GM18868 (cell line): ENCODE measurements around the gene LGALS14.
"Not testable (repeated sequence)": the region's sequence is repeated elsewhere in the genome, so short reads cannot be mapped to it uniquely, and the experiment has no call there.

Source experiments
- ATAC-seq: cut with Tn5 transposase; IDR thresholded peaks from one replicate; pipeline ENCODE4 v1.9.1; 2021; ENCODE audit warnings: mild to moderate bottlenecking, moderate library complexity; ENCODE audit not compliant: unreplicated experiment

Gene LGALS14

GRCh38 chr19:39704181-39705044, at the start of gene LGALS14:
Gene LGALS14 (plus strand): TSS chr19:39704481. CDS start chr19:39704529, 48 bp downstream.
- no peak for ATAC-seq

GRCh38 chr19:39655613-39656012, 48.7 kb upstream of the LGALS14 start, which contains the start of gene LGALS16:
Gene LGALS16 (plus strand): TSS chr19:39655913. CDS start chr19:39655962, 49 bp downstream.
- no peak for ATAC-seq

GRCh38 chr19:39659791-39660190, 44.5 kb upstream of the LGALS14 start:
- no peak for ATAC-seq

GRCh38 chr19:39660661-39661060, 43.6 kb upstream of the LGALS14 start:
- ATAC-seq = no peak

GRCh38 chr19:39661565-39661964, 42.7 kb upstream of the LGALS14 start:
- no peak for ATAC-seq

GRCh38 chr19:39669860-39670259, 34.4 kb upstream of the LGALS14 start:
- not testable (repeated sequence) for ATAC-seq

- no peak for ATAC-seq
Observed at GRCh38 chr19:39670998-39671397, 33.3 kb upstream of the LGALS14 start.

- ATAC-seq = no peak
Observed at GRCh38 chr19:39671739-39672363, 32.4 kb upstream of the LGALS14 start.

- ATAC-seq = no peak
Observed at GRCh38 chr19:39672473-39672872, 31.8 kb upstream of the LGALS14 start.

- not testable (repeated sequence) for ATAC-seq
Observed at GRCh38 chr19:39673862-39674261, 30.4 kb upstream of the LGALS14 start.

- ATAC-seq = no peak
Observed at GRCh38 chr19:39676004-39676403, 28.3 kb upstream of the LGALS14 start.

- no peak for ATAC-seq
Observed at GRCh38 chr19:39677961-39678889, 26.1 kb upstream of the LGALS14 start.

GRCh38 chr19:39679056-39679790, 25.1 kb upstream of the LGALS14 start:
- peak; percentile 62 for ATAC-seq

GRCh38 chr19:39679791-39680168, 24.5 kb upstream of the LGALS14 start:
- peak; percentile 18 for ATAC-seq

GRCh38 chr19:39680593-39680992, 23.7 kb upstream of the LGALS14 start:
- ATAC-seq = no peak

GRCh38 chr19:39681416-39681815, 22.9 kb upstream of the LGALS14 start:
- ATAC-seq = no peak

- no peak for ATAC-seq
Observed at GRCh38 chr19:39684267-39684666, 20.0 kb upstream of the LGALS14 start.

GRCh38 chr19:39686739-39687138, 17.5 kb upstream of the LGALS14 start:
- no peak for ATAC-seq

- ATAC-seq = not testable (repeated sequence)
Observed at GRCh38 chr19:39688637-39689036, 15.6 kb upstream of the LGALS14 start.

- no peak for ATAC-seq
Observed at GRCh38 chr19:39692166-39692565, 12.1 kb upstream of the LGALS14 start.
